ENCODE measurements around the gene ARFGAP2.

- no peak for TF ChIP-seq CTCF (conservative IDR thresholded peaks at IDR 0.05; ENCODE audit: low read length)
- TF ChIP-seq EZH2phosphoT487 (IDR thresholded peaks at IDR 0.05; ENCODE audit: borderline replicate concordance), result no peak
Measured at GRCh38 chr11:47123094-47123493, 53.6 kb downstream of the ARFGAP2 start.

Data from Loucy (cell line).